Hindlimb muscle (tissue), 1 donor: ENCODE data around the gene SMAP2. TPM values are rescaled to one million over a fixed set of nuclear protein-coding genes. Genes with fewer than 3 reads are reported as not detected.

ENCODE experiments used
- DNase-seq: peaks from one replicate; pipeline ENCODE4 v3.0.0-alpha.2; 2013
- polyA plus RNA-seq: library from polyadenylated mRNA; unstranded; fragments of 120-200 nt; gene quantifications from one replicate; pipeline ENCODE4 v1.2.1, GENCODE V29; 2013; ENCODE audit not compliant: insufficient read length

The SMAP2 gene
- polyA plus RNA-seq, 1 donor, result 16.3 TPM

DNA sequence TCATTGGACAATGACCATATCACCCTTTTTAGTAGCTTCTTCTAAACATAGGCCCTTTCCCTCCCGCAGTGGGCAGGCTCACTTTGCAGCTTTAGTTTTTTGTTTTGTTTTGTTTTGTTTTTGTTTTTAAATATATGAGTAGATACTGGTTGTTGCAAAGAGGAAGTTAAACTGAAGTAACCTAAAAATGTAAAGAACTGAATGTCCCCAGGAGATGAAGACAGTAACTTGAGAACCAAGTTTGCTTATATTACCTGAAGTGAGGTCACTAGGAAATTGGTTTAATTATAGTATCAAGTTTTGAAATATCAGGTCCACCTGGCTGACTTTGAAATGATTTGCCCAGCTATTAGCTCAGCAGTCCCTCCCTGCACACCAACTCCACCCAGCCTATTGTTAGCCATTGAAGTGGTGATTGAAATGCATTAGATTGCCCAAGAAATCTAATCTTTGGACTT, 18.2 kb downstream of the SMAP2 start:
- DNase-seq, result no peak

DNA sequence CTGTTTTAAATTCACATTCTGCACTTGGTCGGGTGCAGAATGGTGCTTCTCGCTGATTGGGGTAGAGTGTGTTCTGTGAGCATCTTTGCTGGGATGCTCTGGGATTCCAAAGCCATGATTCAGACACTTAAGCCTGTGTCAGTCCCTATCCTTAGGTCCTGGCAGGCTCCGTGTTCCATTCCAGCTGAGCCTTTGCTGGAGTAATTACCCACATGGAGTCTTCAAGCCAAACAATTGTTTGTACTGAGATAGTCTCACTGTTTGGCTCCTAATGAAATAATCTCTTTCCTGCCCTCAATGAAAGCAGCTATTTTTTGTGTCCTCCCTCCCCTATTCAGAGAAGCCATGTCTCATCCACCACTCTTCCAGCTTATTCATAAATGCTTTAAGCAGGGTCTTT, 18.7 kb downstream of the SMAP2 start:
- no peak for DNase-seq

- no peak for DNase-seq
Observed at GRCh38 chr1:40393173-40393572, 19.6 kb downstream of the SMAP2 start.

DNA sequence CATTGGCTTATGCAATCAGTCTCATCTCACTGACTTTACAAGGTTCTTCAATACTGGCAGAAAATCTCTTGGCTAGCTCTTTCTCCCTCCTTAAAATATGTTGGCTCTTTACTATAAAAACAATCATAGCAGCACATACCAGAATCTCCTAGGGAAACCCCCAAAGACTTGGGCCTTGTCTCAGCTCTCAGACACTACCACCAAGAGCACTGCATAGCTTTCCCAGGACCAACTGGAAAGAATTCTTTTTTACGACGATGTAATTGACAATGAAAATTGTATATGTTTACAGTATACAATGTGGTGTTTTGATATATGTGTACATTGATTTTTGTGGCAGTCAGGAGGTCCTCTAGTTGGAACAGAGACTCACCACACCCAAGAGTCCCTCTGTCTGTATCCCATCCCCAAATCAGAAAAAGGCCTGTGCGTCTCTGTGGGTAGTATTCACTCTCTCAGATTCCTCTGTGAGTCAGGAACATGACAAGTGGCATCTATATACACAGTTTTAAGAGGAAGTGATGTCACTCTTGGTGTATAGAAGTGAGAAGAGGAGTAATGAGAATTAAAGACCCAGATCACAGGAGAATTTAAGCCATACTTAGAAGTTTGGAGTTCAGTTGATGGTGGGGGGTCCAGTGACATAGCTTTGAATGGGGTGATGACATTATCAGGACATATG, 21.1 kb downstream of the SMAP2 start:
- no peak for DNase-seq

GRCh38 chr1:40395190-40396175, 22.0 kb downstream of the SMAP2 start:
- DNase-seq, result no peak

DNA sequence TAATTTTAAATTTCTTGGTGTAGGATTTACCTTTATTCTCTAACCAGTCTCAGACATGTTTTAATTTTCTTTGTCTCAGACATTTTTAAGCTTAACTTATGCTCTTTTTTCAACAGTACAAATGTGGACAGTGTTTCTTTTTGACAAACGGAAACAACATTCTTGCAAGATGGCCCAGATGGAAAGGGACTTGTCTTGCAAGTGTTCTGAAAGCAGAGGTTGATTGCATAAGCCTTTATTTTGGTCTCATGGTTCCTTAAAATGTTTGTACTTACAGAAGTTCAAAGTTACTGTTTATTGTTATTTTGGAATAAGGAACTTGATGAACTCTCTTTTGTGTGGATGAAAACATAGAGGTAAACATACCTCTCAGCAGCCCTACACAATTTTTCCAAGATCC, 22.9 kb downstream of the SMAP2 start:
- DNase-seq, result no peak

GRCh38 chr1:40397258-40397657, 23.7 kb downstream of the SMAP2 start:
- DNase-seq, result no peak

DNA sequence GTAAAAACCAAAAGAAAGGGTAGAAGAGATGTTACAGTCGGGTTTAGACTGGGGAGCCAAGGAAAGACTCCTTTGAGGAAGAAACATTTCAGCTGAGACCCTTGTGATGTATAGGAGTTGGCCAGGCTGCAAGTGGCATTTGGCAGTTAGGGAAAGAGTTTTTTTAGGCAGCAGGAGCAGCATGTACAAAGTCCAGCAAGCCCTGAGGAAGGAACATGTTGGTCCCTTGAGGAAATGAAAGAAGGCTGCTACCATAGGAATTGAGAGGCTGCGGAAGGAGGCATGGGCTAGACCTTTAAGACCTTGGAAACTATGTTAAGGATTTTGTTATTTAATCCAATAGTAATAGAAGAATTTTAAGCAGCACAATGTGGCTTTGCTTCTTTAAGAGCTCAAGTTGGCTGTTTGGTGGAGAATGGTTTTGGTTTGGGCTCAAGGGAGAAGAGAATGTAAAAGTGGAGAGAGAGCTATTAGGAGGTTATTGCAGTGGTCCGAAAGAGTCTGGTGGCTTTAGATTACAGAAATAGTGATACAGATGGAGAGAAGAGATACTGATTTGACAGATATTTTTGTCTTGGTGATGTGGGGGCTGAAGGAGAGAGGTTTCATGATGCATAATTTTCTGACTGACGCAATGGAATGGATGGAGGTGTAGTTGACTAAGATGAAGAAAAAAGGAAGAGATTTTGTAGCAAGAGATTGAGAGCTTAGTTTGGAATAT, 26.6 kb downstream of the SMAP2 start:
- no peak for DNase-seq

DNA sequence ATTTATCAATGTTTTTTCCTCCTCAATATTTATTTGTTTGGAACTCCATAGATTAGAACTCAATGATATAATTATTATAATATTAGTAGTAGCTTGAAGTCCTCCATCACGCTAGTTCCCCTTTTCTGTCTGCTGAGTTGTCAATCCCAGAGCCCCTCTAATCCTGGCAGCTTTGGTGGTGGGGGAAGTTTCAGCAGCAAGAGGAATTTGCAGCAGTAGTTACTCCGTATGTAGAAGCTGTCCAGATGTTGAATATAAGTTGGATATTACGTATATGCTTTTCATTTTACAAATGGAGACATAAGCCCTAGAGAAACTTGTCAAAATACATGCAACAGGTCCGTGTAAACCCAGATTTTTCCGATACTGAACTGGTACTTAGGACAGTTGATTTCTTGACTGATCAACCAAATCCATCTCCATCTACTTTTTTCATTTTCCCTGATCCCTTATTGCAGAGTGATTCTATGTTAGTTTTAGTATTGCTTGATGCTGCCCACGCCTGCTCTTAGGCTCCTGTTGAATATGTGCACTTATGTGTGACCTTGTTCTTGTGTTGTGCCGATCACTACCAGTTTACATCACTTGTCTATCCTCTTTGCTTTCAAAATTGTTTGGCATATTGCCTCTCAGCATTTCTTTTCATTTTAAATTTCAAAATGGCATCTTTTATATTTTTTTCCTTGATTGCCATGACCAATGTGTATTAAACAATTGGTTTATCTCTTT, 28.1 kb downstream of the SMAP2 start:
- DNase-seq, result no peak

- peak; percentile 59 for DNase-seq
Observed at GRCh38 chr1:40404670-40405462, 31.3 kb downstream of the SMAP2 start.

- no peak for DNase-seq
Observed at GRCh38 chr1:40405812-40406211, 32.3 kb downstream of the SMAP2 start.

- no peak for DNase-seq
Observed at GRCh38 chr1:40407453-40407852, 33.9 kb downstream of the SMAP2 start.

GRCh38 chr1:40409467-40409866, 35.9 kb downstream of the SMAP2 start:
- DNase-seq, result no peak

DNA sequence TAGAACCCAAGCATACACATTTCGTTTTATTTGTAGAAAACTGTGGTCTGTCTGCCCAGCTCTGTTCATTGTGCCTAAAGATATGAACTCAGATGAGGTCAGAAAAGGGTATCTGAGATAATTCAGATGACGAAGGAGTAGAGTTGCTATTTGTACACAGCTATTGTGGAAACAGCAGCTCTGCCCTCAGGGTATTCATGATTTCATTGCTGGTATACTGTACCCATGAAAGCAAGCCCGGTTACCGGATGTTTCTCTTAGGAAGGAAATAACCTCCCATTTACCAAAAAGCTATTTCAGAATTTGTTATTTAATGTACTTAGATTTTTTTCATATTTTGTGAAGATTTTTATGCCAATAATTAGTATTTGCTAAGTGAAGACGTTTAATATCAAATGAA, 37.8 kb downstream of the SMAP2 start:
- no peak for DNase-seq

DNA sequence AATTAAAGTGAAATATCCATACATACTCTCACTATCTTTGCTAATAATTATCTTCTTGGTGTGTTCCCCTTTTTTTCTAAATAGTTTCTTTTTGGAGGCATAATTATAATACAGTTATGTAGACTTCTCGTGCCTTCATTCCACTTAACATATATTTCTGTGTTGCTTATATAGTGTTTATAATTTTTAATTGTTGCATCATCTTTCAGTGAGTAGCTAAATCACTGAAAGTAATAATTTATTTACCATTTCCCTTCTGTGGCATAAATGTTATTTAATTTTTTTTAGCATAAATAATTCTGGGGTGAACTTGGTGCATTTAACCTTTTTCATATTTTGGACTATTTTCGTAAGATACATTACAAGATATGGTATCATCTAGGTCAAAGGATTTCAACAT, 38.3 kb downstream of the SMAP2 start:
- no peak for DNase-seq

DNA sequence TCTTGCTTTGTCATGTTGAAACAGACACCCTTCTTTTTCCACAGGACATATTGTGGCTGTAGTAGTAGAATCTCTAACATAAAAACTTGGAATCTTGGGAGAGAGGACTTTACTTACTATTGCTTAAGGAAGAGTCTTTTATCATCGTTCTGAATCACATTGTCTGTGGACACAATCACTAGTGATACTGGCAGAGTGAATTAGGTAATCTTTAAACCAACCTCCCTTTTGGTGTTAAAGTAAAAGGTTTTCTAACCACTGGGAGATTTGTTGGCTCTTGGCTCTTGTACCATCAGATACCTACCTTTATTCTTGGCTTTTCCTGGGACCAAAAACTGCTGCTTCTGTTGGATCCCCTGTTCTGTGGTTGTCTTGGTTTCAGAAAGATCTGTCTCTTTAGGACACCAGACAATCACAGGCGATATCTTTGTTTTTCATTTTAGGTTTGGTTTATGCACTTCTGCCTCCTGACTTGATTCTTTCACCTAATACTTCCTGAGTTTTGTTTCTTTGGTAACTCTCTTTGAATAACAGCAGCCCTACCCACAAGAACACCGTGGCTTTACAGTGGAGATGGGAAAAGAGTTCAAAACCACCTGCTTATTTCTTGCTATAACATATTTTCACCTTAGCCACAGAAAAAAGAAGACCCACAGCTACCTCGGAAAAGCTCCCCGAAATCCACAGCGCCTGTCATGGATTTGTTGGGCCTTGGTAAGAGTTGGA, 40.2 kb downstream of the SMAP2 start:
- DNase-seq, result no peak

GRCh38 chr1:40414331-40414730, 40.8 kb downstream of the SMAP2 start:
- DNase-seq, result no peak

DNA sequence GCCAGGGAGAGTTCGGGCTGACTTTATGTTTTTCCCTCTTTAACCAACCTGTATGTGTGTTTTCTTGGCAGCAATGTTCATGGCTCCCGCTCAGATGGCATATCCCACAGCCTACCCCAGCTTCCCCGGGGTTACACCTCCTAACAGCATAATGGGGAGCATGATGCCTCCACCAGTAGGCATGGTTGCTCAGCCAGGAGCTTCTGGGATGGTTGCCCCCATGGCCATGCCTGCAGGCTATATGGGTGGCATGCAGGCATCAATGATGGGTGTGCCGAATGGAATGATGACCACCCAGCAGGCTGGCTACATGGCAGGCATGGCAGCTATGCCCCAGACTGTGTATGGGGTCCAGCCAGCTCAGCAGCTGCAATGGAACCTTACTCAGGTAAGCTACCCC, 43.2 kb downstream of the SMAP2 start:
- no peak for DNase-seq

- DNase-seq, result no peak
Observed at GRCh38 chr1:40421431-40422384, 48.2 kb downstream of the SMAP2 start.
